Muscle layer of duodenum (tissue), 2 donors: ENCODE results near the gene ATAT1.
A peak's percentile ranks its signal among the peaks of the same experiment; 100 is the strongest.

Source experiments
- H3K27ac ChIP-seq: one replicate; pipeline ENCODE4 v1.7.0; 2013; ENCODE audit warnings: mild to moderate bottlenecking, low read length
- H3K27me3 ChIP-seq: one replicate; pipeline ENCODE4 v1.7.0; 2013; ENCODE audit warnings: low read depth, mild to moderate bottlenecking, control low read depth, low read length
- H3K36me3 ChIP-seq, 2 donors: one replicate each; pipeline ENCODE4 v1.7.0; 2013; ENCODE audit warnings: low read length in 2 of 2, control low read depth in 1 of 2, mild to moderate bottlenecking in 1 of 2; ENCODE audit not compliant: insufficient read depth in 2 of 2, control insufficient read depth in 1 of 2
- H3K4me1 ChIP-seq, 2 donors: one replicate each; pipeline ENCODE4 v1.7.0; 2013; ENCODE audit warnings: low read length in 2 of 2, mild to moderate bottlenecking in 2 of 2, control low read depth in 1 of 2, moderate library complexity in 1 of 2; ENCODE audit not compliant: insufficient read depth in 2 of 2, control insufficient read depth in 1 of 2
- H3K4me3 ChIP-seq, 2 donors: one replicate each; pipeline ENCODE4 v1.7.0; 2013; ENCODE audit warnings: low read length in 2 of 2, low read depth in 1 of 2, mild to moderate bottlenecking in 1 of 2
- H3K9me3 ChIP-seq, 2 donors: one replicate each; pipeline ENCODE4 v1.7.0; 2013; ENCODE audit warnings: low read length in 2 of 2, control low read depth in 1 of 2, mild to moderate bottlenecking in 1 of 2; ENCODE audit not compliant: control insufficient read depth in 1 of 2
- donor health status: healthy.

Gene ATAT1

GRCh38 chr6:30614044-30614842 is 12.4 kb upstream of the ATAT1 start:
- peak overlapping the region; percentile 100 for H3K27ac ChIP-seq
- H3K9me3 ChIP-seq: no peaks in the 10 kb centered on the region
- H3K4me1 ChIP-seq: peaks cover 24 to 53% of the 10 kb centered on the region in 2 donors
- peaks cover 19 to 28% of the 10 kb centered on the region in 2 donors for H3K36me3 ChIP-seq
- H3K4me3 ChIP-seq: peak overlapping the region; percentile 95 to 96
- H3K27me3 ChIP-seq: no peaks in the 10 kb centered on the region

DNA sequence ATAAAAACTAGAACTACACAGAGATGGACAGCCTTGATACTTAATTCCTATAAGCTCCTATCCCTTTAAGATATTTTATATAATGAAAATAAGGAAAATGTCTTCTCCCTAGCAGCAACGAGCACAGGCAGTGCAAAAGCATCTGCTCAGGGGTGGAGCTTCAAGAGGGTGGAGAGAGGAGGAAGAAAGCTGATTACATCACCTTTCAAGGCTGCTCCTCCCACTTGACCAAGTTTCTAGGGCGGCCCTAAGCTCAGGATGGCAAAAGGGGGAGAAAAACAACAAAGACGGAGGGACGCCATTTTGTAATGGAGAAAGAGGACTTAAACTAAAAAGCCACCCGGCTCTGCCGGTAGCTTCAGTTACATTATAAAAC is 11.8 kb upstream of the ATAT1 start:
- Histone ChIP-seq H3K36me3 (peaks cover 18 to 27% of the 10 kb centered on the region in 2 donors), H3K4me1 (peaks cover 24 to 48% of the 10 kb centered on the region in 2 donors), H3K27ac (peak overlapping the region; percentile 100), H3K4me3 (peak overlapping the region; percentile 95 to 96), H3K27me3 (no peaks in the 10 kb centered on the region), H3K9me3 (no peaks in the 10 kb centered on the region)

GRCh38 chr6:30615219-30615957 is 11.3 kb upstream of the ATAT1 start:
- Histone ChIP-seq H3K27me3 (no peaks in the 10 kb centered on the region), H3K27ac (peak overlapping the region; percentile 100), H3K36me3 (peaks cover 18 to 26% of the 10 kb centered on the region in 2 donors), H3K9me3 (no peaks in the 10 kb centered on the region), H3K4me1 (peaks cover 24 to 47% of the 10 kb centered on the region in 2 donors), H3K4me3 (peak overlapping the region; percentile 95 to 96)

DNA sequence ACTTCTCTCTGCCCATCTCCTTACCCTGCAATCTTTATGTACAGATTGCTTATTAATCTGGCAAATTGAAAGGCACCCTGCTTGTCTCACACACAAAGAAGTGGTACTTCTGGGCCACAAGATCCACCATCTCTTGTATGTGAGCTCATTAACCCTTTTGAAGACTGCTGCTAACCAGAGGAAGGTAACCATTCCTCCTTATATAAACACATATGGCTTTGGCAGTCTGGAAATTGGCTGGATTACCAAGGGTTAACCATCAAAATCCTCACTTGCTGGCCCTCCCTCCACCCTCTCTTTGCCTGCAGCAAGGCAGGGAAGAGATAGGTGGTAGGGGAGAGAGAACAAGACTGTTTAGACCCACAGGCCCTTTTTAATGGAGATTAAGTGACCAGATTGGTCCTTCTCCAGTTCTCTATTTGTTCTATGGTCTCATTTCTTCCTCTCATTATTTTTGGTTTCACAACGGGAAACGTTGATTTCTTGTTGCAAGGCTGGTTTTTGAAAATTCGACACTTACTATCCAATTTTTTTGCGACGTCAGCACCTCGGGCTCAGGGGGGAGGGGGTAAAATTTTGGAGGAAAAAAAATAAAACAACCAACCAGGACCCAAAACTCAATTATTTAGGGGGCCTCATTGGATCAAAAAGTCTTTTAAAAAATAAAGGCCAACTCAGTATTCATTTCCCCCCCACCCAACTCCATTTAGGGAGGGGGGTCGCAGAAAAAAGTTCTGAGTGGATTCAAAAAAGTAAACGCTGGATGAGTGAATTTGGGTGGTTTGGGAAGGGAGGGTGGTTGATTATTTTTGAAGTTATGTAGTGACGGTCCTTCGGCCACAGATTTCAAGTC is 10.5 kb upstream of the ATAT1 start:
- Histone ChIP-seq H3K9me3 (no peaks in the 10 kb centered on the region), H3K4me3 (peak overlapping the region; percentile 95 to 96), H3K27me3 (no peaks in the 10 kb centered on the region), H3K27ac (peak overlapping the region; percentile 100), H3K4me1 (peaks cover 24 to 41% of the 10 kb centered on the region in 2 donors), H3K36me3 (peaks cover 25 to 26% of the 10 kb centered on the region in 2 donors)

DNA sequence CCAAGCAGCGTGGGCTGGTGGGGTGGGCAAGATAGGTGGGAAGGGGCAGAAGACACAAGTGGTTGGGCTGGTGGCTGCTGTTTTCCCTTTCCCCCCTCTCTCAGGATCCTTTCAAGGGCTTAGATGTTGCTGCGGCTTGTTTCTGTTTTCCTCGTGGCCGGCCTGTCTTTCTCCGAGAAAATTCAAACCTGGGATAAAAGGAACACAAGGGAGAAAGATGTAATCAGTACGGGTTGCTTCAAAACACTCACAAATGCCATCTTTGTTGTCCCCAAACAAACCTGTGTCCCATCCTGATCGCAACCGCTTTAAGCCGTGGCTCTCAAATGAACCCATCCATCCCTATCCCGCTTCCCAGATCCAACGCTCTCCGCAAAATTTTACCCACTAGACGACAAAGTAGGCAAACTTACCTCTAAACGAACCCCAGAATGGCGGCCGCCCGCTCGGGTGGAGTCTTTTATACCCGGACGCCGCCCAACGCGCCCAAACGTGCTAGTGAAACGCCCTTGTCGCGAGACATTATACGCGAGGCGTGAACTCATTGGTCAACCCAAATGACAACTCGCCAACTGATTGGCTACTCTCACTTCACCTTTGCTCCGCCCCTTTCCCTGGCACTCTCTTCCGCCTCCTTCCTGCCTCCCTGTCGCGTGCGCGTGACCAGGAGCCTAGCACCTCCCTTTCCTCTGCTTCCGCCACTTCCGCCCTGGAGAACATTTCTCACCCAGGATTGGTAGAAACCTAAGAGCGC is 9.7 kb upstream of the ATAT1 start, which contains the start of gene PPP1R10:
TSS of gene PPP1R10 (minus strand) at position 433 of the 754 bp plus-strand sequence. CDS start 7,299 bp downstream, outside the sequence.
- H3K4me3 ChIP-seq: peak within 1 kb of the TSS; percentile 95 to 96
- H3K4me1 ChIP-seq: peaks cover 24 to 33% of the 10 kb centered on the region in 2 donors
- no peaks in the 10 kb centered on the region for H3K27me3 ChIP-seq
- peaks cover 26 to 29% of the 10 kb centered on the region in 2 donors for H3K36me3 ChIP-seq
- no peaks in the 10 kb centered on the region for H3K9me3 ChIP-seq
- peak within 1 kb of the TSS; percentile 100 for H3K27ac ChIP-seq

DNA sequence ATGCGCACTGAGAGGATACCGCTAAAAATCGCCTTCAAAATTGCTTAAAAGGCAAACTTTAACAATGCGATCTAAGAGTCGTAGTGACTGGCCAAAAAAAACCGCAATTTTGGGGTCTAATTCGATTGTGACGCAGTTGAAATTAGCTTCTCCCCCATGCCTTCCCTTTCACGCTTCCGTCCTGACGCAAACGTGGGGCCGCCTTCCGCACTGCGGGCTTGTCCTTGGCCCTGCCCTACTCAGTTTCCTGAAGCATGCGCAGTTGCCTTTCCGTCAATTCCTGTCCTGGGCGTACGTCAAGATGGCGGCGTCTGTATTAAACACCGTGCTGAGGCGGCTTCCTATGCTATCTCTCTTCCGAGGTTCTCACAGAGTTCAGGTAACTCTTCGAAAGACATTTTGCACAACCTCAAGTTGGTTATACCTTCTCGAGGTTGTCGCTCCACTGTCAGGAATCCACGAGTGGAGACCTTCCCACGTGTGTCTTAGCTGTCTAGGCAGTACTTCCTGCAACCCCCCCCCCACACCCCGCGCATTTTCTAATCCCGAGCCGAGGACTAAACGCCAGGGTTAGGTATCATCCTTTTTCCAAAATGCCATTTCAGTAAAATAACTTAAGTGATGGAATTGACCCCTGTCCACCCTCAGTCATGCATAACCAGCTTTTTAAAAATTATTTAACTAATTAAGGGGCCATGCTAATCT is 9.0 kb upstream of the ATAT1 start, which contains the start of gene MRPS18B:
TSS of gene MRPS18B (plus strand) at position 276 of the 705 bp plus-strand sequence. CDS start at position 302, 26 bp downstream.
- Histone ChIP-seq H3K27me3 (no peaks in the 10 kb centered on the region), H3K9me3 (no peaks in the 10 kb centered on the region), H3K4me1 (peaks cover 17 to 26% of the 10 kb centered on the region in 2 donors), H3K4me3 (peak within 1 kb of the TSS; percentile 95 to 96), H3K27ac (peak within 1 kb of the TSS; percentile 100), H3K36me3 (peaks cover 29 to 35% of the 10 kb centered on the region in 2 donors)

DNA sequence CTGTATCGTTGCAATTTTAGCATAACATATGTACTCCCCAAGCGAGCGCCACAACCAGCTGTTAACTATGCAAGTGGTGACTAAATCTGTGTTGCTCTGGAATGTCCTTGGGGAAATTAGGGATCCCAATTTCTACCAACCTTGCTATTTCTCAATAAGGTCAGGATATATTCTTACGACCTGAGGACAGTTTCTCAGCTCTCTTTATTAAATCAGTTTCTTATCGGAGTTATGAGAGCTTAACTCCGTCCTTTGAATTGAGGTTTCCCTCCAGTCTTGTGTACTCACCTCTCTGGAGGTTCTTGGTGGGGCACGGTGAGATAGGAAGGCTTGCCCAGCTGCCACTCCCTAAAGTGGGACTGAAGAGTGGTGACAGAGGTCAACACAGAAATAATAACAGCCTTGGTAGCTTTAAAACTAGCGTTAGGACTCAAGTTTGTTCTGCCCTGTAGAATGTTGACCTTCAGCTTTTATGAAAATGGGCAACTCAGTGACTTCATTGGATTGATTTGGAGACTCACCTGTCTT is 8.3 kb upstream of the ATAT1 start:
- peaks cover 13 to 20% of the 10 kb centered on the region in 2 donors for H3K4me1 ChIP-seq
- H3K36me3 ChIP-seq: peaks cover 30 to 42% of the 10 kb centered on the region in 2 donors
- no peaks in the 10 kb centered on the region for H3K27me3 ChIP-seq
- peak overlapping the region; percentile 73 to 95 for H3K4me3 ChIP-seq
- peak overlapping the region; percentile 100 for H3K27ac ChIP-seq
- H3K9me3 ChIP-seq: no peaks in the 10 kb centered on the region

DNA sequence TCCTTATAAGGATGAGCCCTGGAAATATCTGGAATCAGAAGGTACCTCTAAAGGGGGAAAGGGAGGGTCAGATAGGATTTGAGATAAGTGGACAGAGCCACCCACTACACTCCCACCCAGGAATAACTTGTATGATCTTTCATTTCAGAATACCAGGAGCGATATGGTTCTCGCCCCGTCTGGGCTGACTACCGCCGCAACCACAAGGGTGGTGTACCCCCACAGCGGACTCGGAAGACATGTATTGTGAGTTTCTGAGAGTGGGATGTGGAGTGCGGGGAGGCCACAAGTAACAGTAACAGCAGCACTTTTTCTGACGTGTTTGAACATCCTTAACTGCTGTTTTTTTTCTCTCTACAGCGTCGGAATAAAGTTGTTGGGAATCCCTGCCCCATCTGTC is 7.1 kb upstream of the ATAT1 start:
- Histone ChIP-seq H3K27ac (no peak overlapping the region), H3K36me3 (peaks cover 29 to 53% of the 10 kb centered on the region in 2 donors)

DNA sequence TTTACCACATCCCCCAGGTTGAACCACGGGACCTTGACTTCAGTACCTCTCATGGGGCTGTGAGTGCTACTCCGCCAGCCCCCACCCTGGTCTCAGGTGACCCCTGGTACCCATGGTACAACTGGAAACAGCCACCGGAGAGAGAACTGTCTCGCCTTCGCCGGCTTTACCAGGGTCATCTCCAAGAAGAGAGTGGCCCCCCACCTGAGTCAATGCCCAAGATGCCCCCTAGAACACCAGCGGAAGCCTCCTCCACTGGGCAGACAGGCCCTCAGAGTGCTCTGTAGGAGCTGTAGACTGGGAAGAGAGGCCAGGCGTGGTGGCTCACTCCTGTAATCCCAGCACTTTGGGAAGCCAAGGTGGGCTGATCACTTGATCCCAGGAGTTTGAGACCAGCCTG is 1.2 kb upstream of the ATAT1 start:
- Histone ChIP-seq H3K27ac (no peak overlapping the region), H3K27me3 (no peaks in the 10 kb centered on the region), H3K9me3 (no peaks in the 10 kb centered on the region), H3K4me1 (peaks cover 7 to 16% of the 10 kb centered on the region in 2 donors), H3K4me3 (no peak overlapping the region), H3K36me3 (peaks cover 24 to 59% of the 10 kb centered on the region in 2 donors)

More for the DNA sequence above, 7.1 kb upstream of the ATAT1 start:
- no peak overlapping the region for H3K4me3 ChIP-seq
- H3K9me3 ChIP-seq: no peaks in the 10 kb centered on the region
- no peaks in the 10 kb centered on the region for H3K27me3 ChIP-seq
- H3K4me1 ChIP-seq: peaks cover 1 to 10% of the 10 kb centered on the region in 2 donors
